Measurements from ENCODE around the gene ARHGAP24.

Gene ARHGAP24

GRCh38 chr4:85965529-85965928, 490.6 kb downstream of the ARHGAP24 start:
- no peak for DNase-seq
- Histone ChIP-seq H3K9ac (ENCODE audit: low read length) (no peak overlapping the region), H4K91ac (ENCODE audit: low read depth, low read length) (no peak overlapping the region), H3K79me1 (ENCODE audit: low read length) (no peaks in the 10 kb centered on the region), H4K8ac (ENCODE audit: low read depth, low read length) (no peak overlapping the region), H3K14ac (ENCODE audit: low read length) (no peak overlapping the region), H3K79me2 (ENCODE audit: control insufficient read depth, insufficient read depth, low read length, poor library complexity) (no peaks in the 10 kb centered on the region), H2AK5ac (ENCODE audit: low read length) (no peak overlapping the region), H3K36me3 (ENCODE audit: control insufficient read depth in 1 of 2, insufficient read depth in 2 of 2, low read length in 2 of 2) (no peaks in the 10 kb centered on the region), H3K4me2 (ENCODE audit: low read length) (no peak overlapping the region), H3K4me3 (ENCODE audit: low read depth, low read length) (no peak overlapping the region), H2BK5ac (ENCODE audit: low read depth, low read length, poor library complexity) (no peak overlapping the region), H3K23ac (ENCODE audit: low read length) (no peak overlapping the region), H4K12ac (ENCODE audit: low read depth, low read length) (no peak overlapping the region), H3K4ac (ENCODE audit: low read depth, low read length) (no peak overlapping the region), H3K4me1 (ENCODE audit: control insufficient read depth in 1 of 2, insufficient read depth in 2 of 2, low read length in 2 of 2) (peaks cover 0 to 3% of the 10 kb centered on the region in 2 experiments), H3K27me3 (ENCODE audit: insufficient read depth, low read length) (no peaks in the 10 kb centered on the region), H2BK12ac (ENCODE audit: low read length) (no peak overlapping the region), H3K9me3 (ENCODE audit: insufficient read depth, low read depth, low read length) (no peaks in the 10 kb centered on the region), H3K18ac (ENCODE audit: low read length) (no peak overlapping the region), H2AFZ (ENCODE audit: insufficient read depth, low read length, poor library complexity) (no peak overlapping the region), H2BK120ac (ENCODE audit: insufficient read depth, low read length, poor library complexity) (no peak overlapping the region), H3K27ac (ENCODE audit: low read depth, low read length) (no peak overlapping the region)
- WGBS (ENCODE audit: extremely low coverage, insufficient coverage, insufficient read length) = no CpG with 5 or more reads among the region's 1 CpG

- Histone ChIP-seq H3K4me1 (ENCODE audit: control insufficient read depth in 1 of 2, insufficient read depth in 2 of 2, low read length in 2 of 2) (peaks cover 0 to 3% of the 10 kb centered on the region in 2 experiments), H3K23ac (ENCODE audit: low read length) (no peak overlapping the region), H3K36me3 (ENCODE audit: control insufficient read depth in 1 of 2, insufficient read depth in 2 of 2, low read length in 2 of 2) (no peaks in the 10 kb centered on the region), H2AFZ (ENCODE audit: insufficient read depth, low read length, poor library complexity) (no peak overlapping the region), H2AK5ac (ENCODE audit: low read length) (no peak overlapping the region), H3K4me3 (ENCODE audit: low read depth, low read length) (no peak overlapping the region), H3K18ac (ENCODE audit: low read length) (no peak overlapping the region), H4K12ac (ENCODE audit: low read depth, low read length) (no peak overlapping the region), H3K79me2 (ENCODE audit: control insufficient read depth, insufficient read depth, low read length, poor library complexity) (no peaks in the 10 kb centered on the region), H3K9ac (ENCODE audit: low read length) (no peak overlapping the region), H4K91ac (ENCODE audit: low read depth, low read length) (no peak overlapping the region), H2BK120ac (ENCODE audit: insufficient read depth, low read length, poor library complexity) (no peak overlapping the region), H3K9me3 (ENCODE audit: insufficient read depth, low read depth, low read length) (no peaks in the 10 kb centered on the region), H3K4me2 (ENCODE audit: low read length) (no peak overlapping the region), H2BK5ac (ENCODE audit: low read depth, low read length, poor library complexity) (no peak overlapping the region), H3K27ac (ENCODE audit: low read depth, low read length) (no peak overlapping the region), H2BK12ac (ENCODE audit: low read length) (no peak overlapping the region), H4K8ac (ENCODE audit: low read depth, low read length) (no peak overlapping the region), H3K14ac (ENCODE audit: low read length) (no peak overlapping the region), H3K79me1 (ENCODE audit: low read length) (no peaks in the 10 kb centered on the region), H3K27me3 (ENCODE audit: insufficient read depth, low read length) (no peaks in the 10 kb centered on the region), H3K4ac (ENCODE audit: low read depth, low read length) (no peak overlapping the region)
- DNase-seq = no peak
- whole genome bisulfite sequencing (ENCODE audit: extremely low coverage, insufficient coverage, insufficient read length) = no CpG with 5 or more reads among the region's 2 CpGs
These were observed 491.4 kb downstream of the ARHGAP24 start for GRCh38 chr4:85966373-85966772.

- Histone ChIP-seq H2BK120ac (ENCODE audit: insufficient read depth, low read length, poor library complexity) (no peak overlapping the region), H3K27ac (ENCODE audit: low read depth, low read length) (no peak overlapping the region), H3K4me3 (ENCODE audit: low read depth, low read length) (no peak overlapping the region), H3K4me1 (ENCODE audit: control insufficient read depth in 1 of 2, insufficient read depth in 2 of 2, low read length in 2 of 2) (peaks cover 0 to 3% of the 10 kb centered on the region in 2 experiments), H3K4ac (ENCODE audit: low read depth, low read length) (no peak overlapping the region), H3K4me2 (ENCODE audit: low read length) (no peak overlapping the region), H3K79me1 (ENCODE audit: low read length) (no peaks in the 10 kb centered on the region), H3K18ac (ENCODE audit: low read length) (no peak overlapping the region), H4K8ac (ENCODE audit: low read depth, low read length) (no peak overlapping the region), H4K91ac (ENCODE audit: low read depth, low read length) (no peak overlapping the region), H4K12ac (ENCODE audit: low read depth, low read length) (no peak overlapping the region), H2BK5ac (ENCODE audit: low read depth, low read length, poor library complexity) (no peak overlapping the region), H3K14ac (ENCODE audit: low read length) (no peak overlapping the region), H3K9ac (ENCODE audit: low read length) (no peak overlapping the region), H3K27me3 (ENCODE audit: insufficient read depth, low read length) (no peaks in the 10 kb centered on the region), H2BK12ac (ENCODE audit: low read length) (no peak overlapping the region), H3K36me3 (ENCODE audit: control insufficient read depth in 1 of 2, insufficient read depth in 2 of 2, low read length in 2 of 2) (no peaks in the 10 kb centered on the region), H2AFZ (ENCODE audit: insufficient read depth, low read length, poor library complexity) (no peak overlapping the region), H3K79me2 (ENCODE audit: control insufficient read depth, insufficient read depth, low read length, poor library complexity) (no peaks in the 10 kb centered on the region), H3K9me3 (ENCODE audit: insufficient read depth, low read depth, low read length) (no peaks in the 10 kb centered on the region), H3K23ac (ENCODE audit: low read length) (no peak overlapping the region), H2AK5ac (ENCODE audit: low read length) (no peak overlapping the region)
- no CpG with 5 or more reads among the region's 2 CpGs for WGBS (ENCODE audit: extremely low coverage, insufficient coverage, insufficient read length)
- DNase-seq = no peak
These were observed 492.9 kb downstream of the ARHGAP24 start for GRCh38 chr4:85967872-85968271.

DNA sequence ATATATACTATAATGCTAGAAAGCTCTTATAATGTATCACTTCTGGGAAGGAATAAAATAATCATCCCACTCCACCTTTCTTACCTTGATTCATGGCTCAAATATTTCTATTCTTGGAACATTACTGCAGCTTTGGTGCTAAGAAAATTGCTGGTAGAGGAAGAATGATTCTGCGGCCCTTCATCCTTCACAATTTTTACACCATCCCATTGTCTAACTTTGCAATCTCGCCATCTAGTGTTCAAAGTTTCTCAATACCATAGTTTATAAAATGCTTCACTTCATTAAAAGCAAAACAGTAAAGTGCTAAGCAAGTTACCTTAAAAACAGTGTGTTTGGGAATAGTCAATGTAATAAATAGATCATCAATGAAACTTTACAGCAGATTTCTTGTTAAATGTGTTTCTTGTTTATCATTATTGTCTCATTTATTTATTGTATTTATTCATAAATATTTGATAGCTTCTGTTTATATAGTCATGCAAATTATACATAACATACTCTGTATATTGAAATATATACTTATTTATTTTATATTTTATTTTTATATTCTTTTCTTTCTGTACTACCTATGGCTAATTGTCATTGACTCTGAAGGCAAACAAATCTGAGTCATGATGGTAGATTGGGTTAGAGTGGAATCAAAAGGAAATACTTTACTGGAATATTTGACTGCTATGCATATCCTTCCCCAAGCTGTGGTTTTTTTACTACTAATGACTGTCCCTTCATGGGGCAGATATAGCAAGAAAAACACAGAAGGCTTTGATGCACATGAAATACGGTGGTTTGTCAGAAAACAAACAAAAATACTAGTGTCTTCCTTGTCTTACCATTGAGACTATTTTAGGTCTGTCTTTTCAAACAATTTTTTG, 494.2 kb downstream of the ARHGAP24 start:
- Histone ChIP-seq H4K12ac (ENCODE audit: low read depth, low read length) (no peak overlapping the region), H2BK12ac (ENCODE audit: low read length) (no peak overlapping the region), H3K4ac (ENCODE audit: low read depth, low read length) (no peak overlapping the region), H3K27me3 (ENCODE audit: insufficient read depth, low read length) (no peaks in the 10 kb centered on the region), H2AFZ (ENCODE audit: insufficient read depth, low read length, poor library complexity) (no peak overlapping the region), H2BK120ac (ENCODE audit: insufficient read depth, low read length, poor library complexity) (no peak overlapping the region), H3K9me3 (ENCODE audit: insufficient read depth, low read depth, low read length) (no peaks in the 10 kb centered on the region), H3K36me3 (ENCODE audit: control insufficient read depth in 1 of 2, insufficient read depth in 2 of 2, low read length in 2 of 2) (no peaks in the 10 kb centered on the region), H2BK5ac (ENCODE audit: low read depth, low read length, poor library complexity) (no peak overlapping the region), H4K8ac (ENCODE audit: low read depth, low read length) (no peak overlapping the region), H3K4me1 (ENCODE audit: control insufficient read depth in 1 of 2, insufficient read depth in 2 of 2, low read length in 2 of 2) (peaks cover 0 to 3% of the 10 kb centered on the region in 2 experiments), H4K91ac (ENCODE audit: low read depth, low read length) (no peak overlapping the region), H2AK5ac (ENCODE audit: low read length) (no peak overlapping the region), H3K9ac (ENCODE audit: low read length) (no peak overlapping the region), H3K79me1 (ENCODE audit: low read length) (no peaks in the 10 kb centered on the region), H3K27ac (ENCODE audit: low read depth, low read length) (no peak overlapping the region), H3K79me2 (ENCODE audit: control insufficient read depth, insufficient read depth, low read length, poor library complexity) (no peaks in the 10 kb centered on the region), H3K23ac (ENCODE audit: low read length) (no peak overlapping the region), H3K14ac (ENCODE audit: low read length) (no peak overlapping the region), H3K4me2 (ENCODE audit: low read length) (no peak overlapping the region), H3K4me3 (ENCODE audit: low read depth, low read length) (no peak overlapping the region), H3K18ac (ENCODE audit: low read length) (no peak overlapping the region)
- no CpG with 5 or more reads among the region's 3 CpGs for WGBS (ENCODE audit: extremely low coverage, insufficient coverage, insufficient read length)
- DNase-seq = peak; percentile 28 to 82
